IMR-90 (cell line): ENCODE data around the gene GABBR2.

ENCODE experiments used
- CEBPB ChIP-seq: IDR thresholded peaks from 2 replicates; pipeline ENCODE4 v1.6.1; 2012; ENCODE audit warnings: low read depth, low read length, improper control_type of control experiment
- MAFK ChIP-seq: IDR thresholded peaks from 2 replicates; pipeline ENCODE4 v1.6.1; 2012; ENCODE audit warnings: low read depth, low read length, improper control_type of control experiment
- MAZ ChIP-seq: IDR thresholded peaks from 2 replicates; pipeline ENCODE4 v1.6.1; 2012; ENCODE audit warnings: low read depth, mild to moderate bottlenecking, low read length, improper control_type of control experiment, moderate library complexity, borderline replicate concordance
- NFE2L2 ChIP-seq: fragments of 150-350 bp; IDR thresholded peaks from 2 replicates; pipeline ENCODE4 v1.6.1; 2016; ENCODE audit warnings: low read depth, mild to moderate bottlenecking, low read length
- POLR2A ChIP-seq: IDR thresholded peaks from 2 replicates; pipeline ENCODE4 v1.6.1; 2012; ENCODE audit warnings: mild to moderate bottlenecking, low read depth, low read length
- RAD21 ChIP-seq: IDR thresholded peaks from 2 replicates; pipeline ENCODE4 v1.6.1; 2012; ENCODE audit warnings: low read length, improper control_type of control experiment
- RFX5 ChIP-seq: IDR thresholded peaks from 2 replicates; pipeline ENCODE4 v1.8.0; 2012; ENCODE audit warnings: low read depth, mild to moderate bottlenecking, low read length, moderate library complexity
- SMC3 ChIP-seq: fragments of 150-350 bp; IDR thresholded peaks from 2 replicates; pipeline ENCODE4 v1.6.1; 2016; ENCODE audit warnings: low read depth, mild to moderate bottlenecking, antibody characterized with exemption, low read length, moderate library complexity
- TF ChIP-seq, protein P1 (sequence below): fragments of 150-350 bp; IDR thresholded peaks from 2 replicates; pipeline ENCODE4 v1.6.1; 2016; ENCODE audit warnings: low read depth, mild to moderate bottlenecking, low read length, moderate library complexity, borderline replicate concordance
- TF ChIP-seq, protein P2 (sequence below): conservative IDR thresholded peaks from 2 replicates; pipeline ENCODE4 v1.5.1; 2012; ENCODE audit warnings: mild to moderate bottlenecking, low read depth, low read length, improper control_type of control experiment

DNA sequence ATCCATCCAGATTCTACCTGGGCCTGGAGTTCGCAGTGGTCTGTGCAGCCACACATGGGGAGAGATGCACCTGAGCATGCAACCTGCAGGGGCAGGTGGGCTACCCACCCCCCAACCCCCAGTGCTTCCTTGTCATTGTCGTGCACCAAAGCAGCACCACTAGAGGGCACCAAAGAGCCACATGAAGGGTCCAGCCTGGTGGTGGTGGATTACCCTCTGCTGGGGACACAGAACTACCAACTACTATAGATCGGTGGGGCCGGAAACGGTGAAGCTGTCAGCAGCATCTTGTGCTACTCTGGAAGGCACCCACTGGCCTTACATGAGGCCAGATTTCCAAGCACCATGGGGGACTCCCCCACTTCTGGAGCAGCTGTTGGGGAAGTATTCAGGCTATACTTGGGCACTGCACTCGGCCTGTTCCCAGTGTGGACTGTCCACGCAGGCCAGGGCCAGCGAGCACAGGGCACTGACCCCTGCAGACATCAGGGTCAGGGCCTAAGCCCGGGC lies 393.1 kb downstream of the GABBR2 start:
- TF ChIP-seq, protein P1, sequence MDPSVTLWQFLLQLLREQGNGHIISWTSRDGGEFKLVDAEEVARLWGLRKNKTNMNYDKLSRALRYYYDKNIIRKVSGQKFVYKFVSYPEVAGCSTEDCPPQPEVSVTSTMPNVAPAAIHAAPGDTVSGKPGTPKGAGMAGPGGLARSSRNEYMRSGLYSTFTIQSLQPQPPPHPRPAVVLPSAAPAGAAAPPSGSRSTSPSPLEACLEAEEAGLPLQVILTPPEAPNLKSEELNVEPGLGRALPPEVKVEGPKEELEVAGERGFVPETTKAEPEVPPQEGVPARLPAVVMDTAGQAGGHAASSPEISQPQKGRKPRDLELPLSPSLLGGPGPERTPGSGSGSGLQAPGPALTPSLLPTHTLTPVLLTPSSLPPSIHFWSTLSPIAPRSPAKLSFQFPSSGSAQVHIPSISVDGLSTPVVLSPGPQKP: no peak
- TF ChIP-seq MAZ: peak; percentile 70; the same call in 1 of the 2 replicates
- TF ChIP-seq, protein P2, sequence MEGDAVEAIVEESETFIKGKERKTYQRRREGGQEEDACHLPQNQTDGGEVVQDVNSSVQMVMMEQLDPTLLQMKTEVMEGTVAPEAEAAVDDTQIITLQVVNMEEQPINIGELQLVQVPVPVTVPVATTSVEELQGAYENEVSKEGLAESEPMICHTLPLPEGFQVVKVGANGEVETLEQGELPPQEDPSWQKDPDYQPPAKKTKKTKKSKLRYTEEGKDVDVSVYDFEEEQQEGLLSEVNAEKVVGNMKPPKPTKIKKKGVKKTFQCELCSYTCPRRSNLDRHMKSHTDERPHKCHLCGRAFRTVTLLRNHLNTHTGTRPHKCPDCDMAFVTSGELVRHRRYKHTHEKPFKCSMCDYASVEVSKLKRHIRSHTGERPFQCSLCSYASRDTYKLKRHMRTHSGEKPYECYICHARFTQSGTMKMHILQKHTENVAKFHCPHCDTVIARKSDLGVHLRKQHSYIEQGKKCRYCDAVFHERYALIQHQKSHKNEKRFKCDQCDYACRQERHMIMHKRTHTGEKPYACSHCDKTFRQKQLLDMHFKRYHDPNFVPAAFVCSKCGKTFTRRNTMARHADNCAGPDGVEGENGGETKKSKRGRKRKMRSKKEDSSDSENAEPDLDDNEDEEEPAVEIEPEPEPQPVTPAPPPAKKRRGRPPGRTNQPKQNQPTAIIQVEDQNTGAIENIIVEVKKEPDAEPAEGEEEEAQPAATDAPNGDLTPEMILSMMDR: peak; percentile 98
- TF ChIP-seq MAFK: no peak
- TF ChIP-seq RFX5: no peak
- peak; percentile 48; the same call in 1 of the 2 replicates for TF ChIP-seq POLR2A
- TF ChIP-seq CEBPB: no peak
- peak; percentile 100 for TF ChIP-seq RAD21
- TF ChIP-seq SMC3: peak; percentile 97
- TF ChIP-seq NFE2L2: no peak
